HL-60 (cell line): ENCODE data around the gene NDUFS3.

ENCODE experiments used
- DNase-seq, 2 experiments: peaks; one replicate each; pipeline ENCODE4 v3.0.0-alpha.2; 2010 to 2020; ENCODE audit warnings: low read depth in 1 of 2, low spot score in 1 of 2
- H3K27ac ChIP-seq: fragments of 250-450 bp; sonication (Bioruptor Pico); replicated peaks from 2 replicates; pipeline ENCODE4 v1.5.1; 2020; ENCODE audit warnings: mild to moderate bottlenecking, moderate library complexity
- H3K27me3 ChIP-seq: fragments of 250-450 bp; sonication (Bioruptor Pico); 2 replicates; pipeline ENCODE4 v1.5.1; 2021; ENCODE audit warnings: mild to moderate bottlenecking, moderate library complexity; ENCODE audit not compliant: insufficient read depth, poor library complexity, severe bottlenecking
- H3K4me3 ChIP-seq: replicated peaks from 2 replicates; pipeline ENCODE4 v1.5.1; 2011; ENCODE audit warnings: mild to moderate bottlenecking, control low read depth, low read length; ENCODE audit not compliant: insufficient read depth
- GABPA ChIP-seq: IDR thresholded peaks from 2 replicates; pipeline ENCODE4 v1.6.1; 2012; ENCODE audit warnings: low read depth
- POLR2AphosphoS5 ChIP-seq: IDR thresholded peaks from 2 replicates; pipeline ENCODE4 v1.6.1; 2012; ENCODE audit warnings: low read depth
- SPI1 ChIP-seq: IDR thresholded peaks from 2 replicates; pipeline ENCODE4 v1.6.1; 2012; ENCODE audit warnings: low read depth, mild to moderate bottlenecking, borderline replicate concordance
- TF ChIP-seq, protein P1 (sequence below): IDR thresholded peaks from 2 replicates; pipeline ENCODE4 v1.6.1; 2012; ENCODE audit warnings: low read depth; ENCODE audit not compliant: insufficient replicate concordance
- TF ChIP-seq, protein P2 (sequence below): IDR thresholded peaks from one replicate; pipeline ENCODE4 v1.5.1; 2011; ENCODE audit warnings: low read length, control low read depth, inconsistent platforms; ENCODE audit not compliant: insufficient read depth

NDUFS3 gene

GRCh38 chr11:47589118-47589517 is 10.2 kb downstream of the NDUFS3 start:
- no peak for TF ChIP-seq SPI1
- no peak for TF ChIP-seq POLR2AphosphoS5
- TF ChIP-seq, protein P1, sequence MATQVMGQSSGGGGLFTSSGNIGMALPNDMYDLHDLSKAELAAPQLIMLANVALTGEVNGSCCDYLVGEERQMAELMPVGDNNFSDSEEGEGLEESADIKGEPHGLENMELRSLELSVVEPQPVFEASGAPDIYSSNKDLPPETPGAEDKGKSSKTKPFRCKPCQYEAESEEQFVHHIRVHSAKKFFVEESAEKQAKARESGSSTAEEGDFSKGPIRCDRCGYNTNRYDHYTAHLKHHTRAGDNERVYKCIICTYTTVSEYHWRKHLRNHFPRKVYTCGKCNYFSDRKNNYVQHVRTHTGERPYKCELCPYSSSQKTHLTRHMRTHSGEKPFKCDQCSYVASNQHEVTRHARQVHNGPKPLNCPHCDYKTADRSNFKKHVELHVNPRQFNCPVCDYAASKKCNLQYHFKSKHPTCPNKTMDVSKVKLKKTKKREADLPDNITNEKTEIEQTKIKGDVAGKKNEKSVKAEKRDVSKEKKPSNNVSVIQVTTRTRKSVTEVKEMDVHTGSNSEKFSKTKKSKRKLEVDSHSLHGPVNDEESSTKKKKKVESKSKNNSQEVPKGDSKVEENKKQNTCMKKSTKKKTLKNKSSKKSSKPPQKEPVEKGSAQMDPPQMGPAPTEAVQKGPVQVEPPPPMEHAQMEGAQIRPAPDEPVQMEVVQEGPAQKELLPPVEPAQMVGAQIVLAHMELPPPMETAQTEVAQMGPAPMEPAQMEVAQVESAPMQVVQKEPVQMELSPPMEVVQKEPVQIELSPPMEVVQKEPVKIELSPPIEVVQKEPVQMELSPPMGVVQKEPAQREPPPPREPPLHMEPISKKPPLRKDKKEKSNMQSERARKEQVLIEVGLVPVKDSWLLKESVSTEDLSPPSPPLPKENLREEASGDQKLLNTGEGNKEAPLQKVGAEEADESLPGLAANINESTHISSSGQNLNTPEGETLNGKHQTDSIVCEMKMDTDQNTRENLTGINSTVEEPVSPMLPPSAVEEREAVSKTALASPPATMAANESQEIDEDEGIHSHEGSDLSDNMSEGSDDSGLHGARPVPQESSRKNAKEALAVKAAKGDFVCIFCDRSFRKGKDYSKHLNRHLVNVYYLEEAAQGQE, result no peak
- no peak for TF ChIP-seq GABPA
- TF ChIP-seq, protein P2, sequence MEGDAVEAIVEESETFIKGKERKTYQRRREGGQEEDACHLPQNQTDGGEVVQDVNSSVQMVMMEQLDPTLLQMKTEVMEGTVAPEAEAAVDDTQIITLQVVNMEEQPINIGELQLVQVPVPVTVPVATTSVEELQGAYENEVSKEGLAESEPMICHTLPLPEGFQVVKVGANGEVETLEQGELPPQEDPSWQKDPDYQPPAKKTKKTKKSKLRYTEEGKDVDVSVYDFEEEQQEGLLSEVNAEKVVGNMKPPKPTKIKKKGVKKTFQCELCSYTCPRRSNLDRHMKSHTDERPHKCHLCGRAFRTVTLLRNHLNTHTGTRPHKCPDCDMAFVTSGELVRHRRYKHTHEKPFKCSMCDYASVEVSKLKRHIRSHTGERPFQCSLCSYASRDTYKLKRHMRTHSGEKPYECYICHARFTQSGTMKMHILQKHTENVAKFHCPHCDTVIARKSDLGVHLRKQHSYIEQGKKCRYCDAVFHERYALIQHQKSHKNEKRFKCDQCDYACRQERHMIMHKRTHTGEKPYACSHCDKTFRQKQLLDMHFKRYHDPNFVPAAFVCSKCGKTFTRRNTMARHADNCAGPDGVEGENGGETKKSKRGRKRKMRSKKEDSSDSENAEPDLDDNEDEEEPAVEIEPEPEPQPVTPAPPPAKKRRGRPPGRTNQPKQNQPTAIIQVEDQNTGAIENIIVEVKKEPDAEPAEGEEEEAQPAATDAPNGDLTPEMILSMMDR, result no peak
- no peak for DNase-seq
- Histone ChIP-seq H3K27ac (no peak overlapping the region), H3K4me3 (no peak overlapping the region), H3K27me3 (peaks cover 11% of the 10 kb centered on the region)

DNA sequence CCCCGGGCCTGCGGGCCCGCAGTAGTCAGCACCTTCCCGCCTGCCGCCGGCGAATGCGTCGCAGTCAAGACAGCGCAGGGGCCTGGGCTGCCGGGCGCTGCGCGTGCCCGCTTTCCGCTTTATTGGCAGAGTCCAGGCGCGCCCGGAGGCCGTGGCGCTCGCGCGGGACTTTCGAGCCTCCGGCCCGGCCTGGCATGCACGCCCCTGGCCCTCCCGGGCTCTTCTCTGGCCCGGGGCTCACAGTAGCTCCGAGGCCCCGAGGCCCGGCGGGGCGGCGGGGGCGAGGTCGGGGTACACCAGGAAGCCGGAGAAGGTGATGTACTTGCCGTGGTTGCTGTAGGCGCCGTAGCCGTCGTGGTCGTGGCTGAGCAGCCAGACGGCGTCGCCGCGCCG is 10.7 kb downstream of the NDUFS3 start:
- DNase-seq, result no peak
- TF ChIP-seq SPI1 (no peak), GABPA (no peak)
- TF ChIP-seq, protein P2, result no peak
- TF ChIP-seq, protein P1, result no peak
- Histone ChIP-seq H3K27ac (no peak overlapping the region), H3K4me3 (no peak overlapping the region), H3K27me3 (peaks cover 15% of the 10 kb centered on the region)

- Histone ChIP-seq H3K27ac (no peak overlapping the region), H3K4me3 (no peak overlapping the region), H3K27me3 (peaks cover 17% of the 10 kb centered on the region)
- TF ChIP-seq, protein P2, result no peak
- no peak for TF ChIP-seq SPI1
- no peak for TF ChIP-seq GABPA
- TF ChIP-seq, protein P1, result no peak
- no peak for TF ChIP-seq POLR2AphosphoS5
- DNase-seq, result no peak
Measured at GRCh38 chr11:47589977-47590861, 11.3 kb downstream of the NDUFS3 start.
